ENCODE results near the gene RBM4B. TPM values are rescaled to one million over a fixed set of nuclear protein-coding genes. Genes with fewer than 3 reads are reported as not detected.

Gene RBM4B
- total and polyA plus RNA-seq, 8 donors = 11.3 to 61.4 (median 16.1) TPM; not detected in 1

DNA sequence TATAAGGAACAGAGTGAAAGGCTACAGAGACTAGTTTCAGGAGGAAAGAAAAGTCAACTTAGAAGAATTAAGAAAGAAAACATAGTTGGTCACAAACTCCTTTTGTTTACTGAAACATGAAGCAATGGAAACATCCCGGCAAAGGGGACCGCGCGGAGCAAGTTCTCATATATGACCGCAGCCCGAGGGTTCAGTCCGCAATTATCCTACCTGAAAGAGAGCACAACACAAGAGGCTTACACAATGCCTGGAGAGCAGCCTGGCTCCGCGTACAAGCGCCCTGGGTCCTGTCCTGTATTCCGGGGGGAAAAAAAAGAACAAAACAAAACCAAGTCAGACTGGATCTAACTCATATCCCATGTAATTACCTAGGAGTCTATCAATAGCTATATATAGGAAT, 12.3 kb downstream of the RBM4B start:
- no peaks in the 10 kb centered on the region for H3K27me3 ChIP-seq
- no peak for DNase-seq
- 90 to 93% (median 92%) methylated on average over 11 of the region's 11 CpGs for WGBS, 5 donors
- peaks cover 0 to 52% (median 4%) of the 10 kb centered on the region in 4 donors for H3K4me1 ChIP-seq
- TF ChIP-seq POLR2A (IDR thresholded peaks at IDR 0.05) (no peak), EP300 (IDR thresholded peaks at IDR 0.05) (no peak), POLR2AphosphoS5 (IDR thresholded peaks at IDR 0.05) (no peak)
- TF ChIP-seq, protein P1, sequence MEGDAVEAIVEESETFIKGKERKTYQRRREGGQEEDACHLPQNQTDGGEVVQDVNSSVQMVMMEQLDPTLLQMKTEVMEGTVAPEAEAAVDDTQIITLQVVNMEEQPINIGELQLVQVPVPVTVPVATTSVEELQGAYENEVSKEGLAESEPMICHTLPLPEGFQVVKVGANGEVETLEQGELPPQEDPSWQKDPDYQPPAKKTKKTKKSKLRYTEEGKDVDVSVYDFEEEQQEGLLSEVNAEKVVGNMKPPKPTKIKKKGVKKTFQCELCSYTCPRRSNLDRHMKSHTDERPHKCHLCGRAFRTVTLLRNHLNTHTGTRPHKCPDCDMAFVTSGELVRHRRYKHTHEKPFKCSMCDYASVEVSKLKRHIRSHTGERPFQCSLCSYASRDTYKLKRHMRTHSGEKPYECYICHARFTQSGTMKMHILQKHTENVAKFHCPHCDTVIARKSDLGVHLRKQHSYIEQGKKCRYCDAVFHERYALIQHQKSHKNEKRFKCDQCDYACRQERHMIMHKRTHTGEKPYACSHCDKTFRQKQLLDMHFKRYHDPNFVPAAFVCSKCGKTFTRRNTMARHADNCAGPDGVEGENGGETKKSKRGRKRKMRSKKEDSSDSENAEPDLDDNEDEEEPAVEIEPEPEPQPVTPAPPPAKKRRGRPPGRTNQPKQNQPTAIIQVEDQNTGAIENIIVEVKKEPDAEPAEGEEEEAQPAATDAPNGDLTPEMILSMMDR (IDR thresholded peaks at IDR 0.05) = no peak
- no peak overlapping the region for H3K4me3 ChIP-seq
- no peaks in the 10 kb centered on the region for H3K9me3 ChIP-seq
- intact Hi-C loops (cut with DNase I; ENCODE audit: low total_unique reads) = no loop called here
- H3K36me3 ChIP-seq = peaks cover 50 to 91% (median 88%) of the 10 kb centered on the region in 4 donors
- no peak overlapping the region for H3K27ac ChIP-seq

DNA sequence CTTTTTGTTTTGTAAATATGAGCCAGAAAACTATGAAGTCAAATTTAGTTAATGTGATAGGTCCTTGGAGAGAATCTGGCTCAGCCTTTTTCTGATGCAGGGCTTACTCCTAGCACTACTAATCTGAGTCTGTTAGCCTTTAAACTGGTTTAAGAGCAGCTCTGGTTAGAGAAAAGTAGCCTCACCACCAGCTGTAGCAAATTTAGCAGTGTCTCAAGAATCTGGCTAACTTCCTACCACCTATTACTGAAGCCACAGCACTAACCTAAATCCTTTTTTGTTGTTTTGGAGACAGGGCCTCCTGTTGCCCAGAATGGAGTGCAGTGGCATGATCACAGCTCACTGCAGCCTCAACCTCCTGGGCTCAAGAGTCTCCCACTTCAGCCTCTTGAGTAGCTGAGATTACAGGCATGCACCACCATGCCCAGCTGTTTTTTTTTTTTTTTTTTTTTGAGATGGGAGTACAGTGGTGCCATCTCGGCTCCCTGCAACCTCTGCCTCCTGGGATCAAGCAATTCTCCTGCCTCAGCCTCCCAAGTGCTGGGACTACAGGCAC, 13.9 kb downstream of the RBM4B start:
- H3K4me1 ChIP-seq = peaks cover 0 to 39% (median 3%) of the 10 kb centered on the region in 4 donors
- intact Hi-C loops (cut with DNase I; ENCODE audit: low total_unique reads) = no loop called here
- H3K27ac ChIP-seq = no peak overlapping the region
- peaks cover 49 to 96% (median 95%) of the 10 kb centered on the region in 4 donors for H3K36me3 ChIP-seq
- TF ChIP-seq EP300 (IDR thresholded peaks at IDR 0.05) (no peak), POLR2A (IDR thresholded peaks at IDR 0.05) (no peak), POLR2AphosphoS5 (IDR thresholded peaks at IDR 0.05) (no peak)
- TF ChIP-seq, protein P1 (IDR thresholded peaks at IDR 0.05) = no peak
- no peaks in the 10 kb centered on the region for H3K9me3 ChIP-seq
- no peak overlapping the region for H3K4me3 ChIP-seq
- H3K27me3 ChIP-seq = no peaks in the 10 kb centered on the region
- WGBS, 5 donors = 92 to 100% (median 100%) methylated on average over 1 of the region's 1 CpG
- DNase-seq = no peak

DNA sequence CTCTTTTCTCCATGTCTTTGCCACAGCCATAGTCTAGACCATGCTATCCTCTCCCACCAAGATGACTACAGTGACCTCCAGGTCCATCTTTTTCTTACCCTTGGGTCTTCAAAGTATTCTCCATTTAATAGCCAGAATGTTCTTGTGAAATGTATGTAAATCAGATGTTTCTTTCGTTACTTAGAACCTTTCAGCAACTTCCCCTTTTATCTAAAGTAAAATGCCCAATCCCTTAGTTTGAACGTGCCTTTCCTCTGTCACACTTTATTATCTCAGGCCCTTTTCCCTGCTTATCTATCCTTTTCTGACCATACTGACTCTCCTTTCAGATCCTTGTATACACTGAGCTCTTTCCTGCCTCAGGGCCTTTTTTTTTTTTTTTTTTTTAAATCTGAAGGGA, 17.9 kb downstream of the RBM4B start:
- Histone ChIP-seq H3K27me3 (no peaks in the 10 kb centered on the region), H3K27ac (no peak overlapping the region), H3K9me3 (no peaks in the 10 kb centered on the region), H3K36me3 (peaks cover 22 to 93% (median 92%) of the 10 kb centered on the region in 4 donors), H3K4me3 (no peak overlapping the region), H3K4me1 (peaks cover 0 to 14% (median 2%) of the 10 kb centered on the region in 4 donors)
- DNase-seq = no peak
- WGBS, 5 donors = 19 to 32% (median 27%) methylated on average over 2 of the region's 2 CpGs
- intact Hi-C loops (cut with DNase I; ENCODE audit: low total_unique reads) = no loop called here
- TF ChIP-seq POLR2AphosphoS5 (IDR thresholded peaks at IDR 0.05) = no peak
- TF ChIP-seq, protein P1 (IDR thresholded peaks at IDR 0.05) = no peak
- TF ChIP-seq EP300 (IDR thresholded peaks at IDR 0.05) = no peak
- TF ChIP-seq POLR2A (IDR thresholded peaks at IDR 0.05) = no peak

DNA sequence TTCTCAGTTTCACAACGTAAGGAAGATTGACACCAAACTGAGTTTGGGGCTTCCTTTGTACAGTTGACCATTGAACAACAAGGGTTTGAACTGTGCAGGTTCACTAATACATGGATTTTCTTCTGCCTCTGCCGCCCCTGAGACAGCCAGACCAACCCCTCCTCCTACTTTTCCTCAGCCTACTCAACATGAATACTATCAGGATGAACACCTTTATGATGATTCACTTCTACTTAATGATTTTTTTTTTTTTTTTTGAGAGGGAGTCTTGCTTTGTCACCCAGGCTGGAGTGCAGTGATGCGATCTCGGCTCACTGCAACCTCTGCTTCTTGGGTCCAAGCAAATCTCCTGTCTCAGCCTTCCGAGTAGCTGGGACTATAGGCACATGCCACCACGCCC, 24.6 kb downstream of the RBM4B start:
- H3K4me3 ChIP-seq = no peak overlapping the region
- H3K4me1 ChIP-seq = peaks cover 0 to 18% (median 7%) of the 10 kb centered on the region in 4 donors
- peaks cover 16 to 93% (median 90%) of the 10 kb centered on the region in 4 donors for H3K36me3 ChIP-seq
- no peaks in the 10 kb centered on the region for H3K27me3 ChIP-seq
- TF ChIP-seq, protein P1 (IDR thresholded peaks at IDR 0.05) = no peak
- TF ChIP-seq EP300 (IDR thresholded peaks at IDR 0.05) (no peak), POLR2AphosphoS5 (IDR thresholded peaks at IDR 0.05) (no peak), POLR2A (IDR thresholded peaks at IDR 0.05) (no peak)
- intact Hi-C loops (cut with DNase I; ENCODE audit: low total_unique reads) = no loop called here
- no peaks in the 10 kb centered on the region for H3K9me3 ChIP-seq
- no peak for DNase-seq
- H3K27ac ChIP-seq = no peak overlapping the region
- WGBS, 5 donors = 88 to 94% (median 88%) methylated on average over 6 of the region's 6 CpGs

Data from stomach (tissue), 9 donors.